AG08396 (cell line): ENCODE results near the gene ZDHHC5.

Experiments
- DNase-seq: peaks from one replicate; pipeline ENCODE4 v3.0.0; 2012; ENCODE audit warnings: low spot score, mixed read lengths

Gene ZDHHC5

GRCh38 chr11:57729479-57729878 is 61.6 kb downstream of the ZDHHC5 start:
- DNase-seq = no peak

- no peak for DNase-seq
Observed at GRCh38 chr11:57732661-57733060, 64.7 kb downstream of the ZDHHC5 start.

DNA sequence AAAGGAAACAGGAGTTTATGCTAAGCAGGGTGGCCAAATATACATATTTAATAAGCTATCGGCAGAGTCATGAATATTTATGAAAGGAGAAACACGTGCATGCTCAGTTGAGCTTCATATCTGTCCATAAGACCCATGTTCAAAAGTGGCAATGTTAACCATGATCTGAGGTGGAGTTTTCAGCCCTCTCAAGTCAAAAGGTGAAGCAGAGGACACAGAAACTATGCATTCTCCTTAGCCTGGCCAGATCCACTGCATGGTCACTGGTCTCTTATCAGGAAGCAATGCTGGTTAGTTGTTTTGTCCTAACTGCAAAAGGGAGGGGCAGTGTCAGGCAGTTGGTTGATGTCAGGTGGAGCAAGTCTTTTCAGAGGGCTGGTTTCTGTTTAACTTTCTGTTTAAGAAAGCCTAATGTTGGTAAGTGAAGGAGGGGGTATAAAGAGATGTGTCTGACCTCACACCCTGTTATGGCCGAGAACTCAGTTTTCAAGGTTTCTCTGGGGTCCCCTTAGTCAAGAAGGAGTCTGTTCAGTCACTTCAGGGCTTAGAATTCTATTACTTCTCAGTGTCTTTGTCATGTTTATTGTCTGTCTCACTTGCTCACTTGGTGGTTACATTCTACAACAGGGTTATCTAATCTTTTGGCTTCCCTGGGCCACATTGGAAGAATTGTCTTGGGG is 67.8 kb downstream of the ZDHHC5 start:
- DNase-seq = no peak

- peak; percentile 95 for DNase-seq
Observed at GRCh38 chr11:57741132-57742086, 73.5 kb downstream of the ZDHHC5 start, which contains the start of gene SELENOH. Gene SELENOH (plus strand): TSS chr11:57741491. CDS start chr11:57741596, 105 bp downstream.

DNA sequence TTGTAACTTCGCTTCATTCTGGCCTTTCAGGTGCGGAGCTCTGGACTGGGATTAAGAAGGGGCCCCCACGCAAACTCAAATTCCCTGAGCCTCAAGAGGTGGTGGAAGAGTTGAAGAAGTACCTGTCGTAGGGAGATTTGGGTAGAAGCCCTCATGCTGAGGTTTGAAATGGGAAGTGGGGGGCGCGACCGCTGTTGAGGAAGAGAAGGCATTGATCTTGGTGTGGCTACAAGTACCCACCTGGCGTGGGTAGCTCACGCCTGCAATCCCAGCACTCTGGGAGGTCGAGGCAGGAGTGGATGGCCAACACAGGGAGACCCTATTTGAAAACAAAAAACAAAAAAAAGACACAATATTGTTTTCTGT is 74.2 kb downstream of the ZDHHC5 start:
- no peak for DNase-seq

GRCh38 chr11:57744357-57744756 is 76.4 kb downstream of the ZDHHC5 start:
- no peak for DNase-seq

- DNase-seq = no peak
Observed at GRCh38 chr11:57745206-57745605, 77.3 kb downstream of the ZDHHC5 start.

- DNase-seq = no peak
Observed at GRCh38 chr11:57746920-57747319, 79.0 kb downstream of the ZDHHC5 start.
